ENCODE results near the gene GMDS. TPM values are rescaled to one million over a fixed set of nuclear protein-coding genes. Genes with fewer than 3 reads are reported as not detected.

GMDS gene
- total and polyA plus RNA-seq, 2 experiments from 2014 or later: 30.1 to 36.5 TPM

DNA sequence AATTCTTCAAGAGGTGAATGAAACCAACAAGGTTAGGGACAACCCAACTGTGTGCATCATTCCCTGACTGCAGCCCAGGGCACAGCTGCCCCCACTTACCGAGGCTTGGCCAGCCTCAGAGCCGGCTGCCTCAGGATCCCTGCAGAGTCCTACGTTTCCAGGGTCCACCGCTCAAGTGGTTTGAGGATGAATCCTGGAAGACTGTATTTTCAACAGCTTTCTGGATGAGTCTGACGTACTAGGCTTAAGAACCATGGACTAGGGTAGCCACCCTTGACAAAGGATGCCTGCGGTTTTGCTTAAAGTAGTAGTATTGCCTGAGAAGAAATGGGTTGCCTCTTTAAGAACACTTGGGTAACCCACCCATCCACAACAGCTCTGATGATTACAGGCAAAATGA lies 534.3 kb downstream of the GMDS start:
- H3K9me3 Mint-ChIP-seq: no peaks in the 10 kb centered on the region
- no peaks in the 10 kb centered on the region for H3K36me3 ChIP-seq (ENCODE audit: insufficient read depth)
- H3F3A ChIP-seq (replicated peaks; ENCODE audit: low read depth): no peaks in the 10 kb centered on the region
- TF ChIP-seq EZH2 (IDR thresholded peaks at IDR 0.05; ENCODE audit: low read depth, unreplicated experiment) (no peak), ZNF114 (CRISPR knock-in tag; IDR thresholded peaks at IDR 0.05) (no peak), JUNB (IDR thresholded peaks at IDR 0.05; ENCODE audit: unreplicated experiment) (no peak), EZH2phosphoT487 (IDR thresholded peaks at IDR 0.05; ENCODE audit: unreplicated experiment) (no peak), ZNF331 (CRISPR knock-in tag; IDR thresholded peaks at IDR 0.05; ENCODE audit: low read depth) (no peak), POLR2AphosphoS5 (IDR thresholded peaks at IDR 0.05; ENCODE audit: low read depth) (no peak), NANOG (IDR thresholded peaks at IDR 0.05; ENCODE audit: borderline replicate concordance) (no peak), CREB1 (CRISPR knock-in tag; IDR thresholded peaks at IDR 0.05; ENCODE audit: low read depth) (no peak), STAT1 (IDR thresholded peaks at IDR 0.05; ENCODE audit: unreplicated experiment) (no peak)
- TF ChIP-seq, protein P1, sequence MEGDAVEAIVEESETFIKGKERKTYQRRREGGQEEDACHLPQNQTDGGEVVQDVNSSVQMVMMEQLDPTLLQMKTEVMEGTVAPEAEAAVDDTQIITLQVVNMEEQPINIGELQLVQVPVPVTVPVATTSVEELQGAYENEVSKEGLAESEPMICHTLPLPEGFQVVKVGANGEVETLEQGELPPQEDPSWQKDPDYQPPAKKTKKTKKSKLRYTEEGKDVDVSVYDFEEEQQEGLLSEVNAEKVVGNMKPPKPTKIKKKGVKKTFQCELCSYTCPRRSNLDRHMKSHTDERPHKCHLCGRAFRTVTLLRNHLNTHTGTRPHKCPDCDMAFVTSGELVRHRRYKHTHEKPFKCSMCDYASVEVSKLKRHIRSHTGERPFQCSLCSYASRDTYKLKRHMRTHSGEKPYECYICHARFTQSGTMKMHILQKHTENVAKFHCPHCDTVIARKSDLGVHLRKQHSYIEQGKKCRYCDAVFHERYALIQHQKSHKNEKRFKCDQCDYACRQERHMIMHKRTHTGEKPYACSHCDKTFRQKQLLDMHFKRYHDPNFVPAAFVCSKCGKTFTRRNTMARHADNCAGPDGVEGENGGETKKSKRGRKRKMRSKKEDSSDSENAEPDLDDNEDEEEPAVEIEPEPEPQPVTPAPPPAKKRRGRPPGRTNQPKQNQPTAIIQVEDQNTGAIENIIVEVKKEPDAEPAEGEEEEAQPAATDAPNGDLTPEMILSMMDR (conservative IDR thresholded peaks at IDR 0.05; ENCODE audit: low read depth in 2 of 2): no peak
- TF ChIP-seq, protein P2, sequence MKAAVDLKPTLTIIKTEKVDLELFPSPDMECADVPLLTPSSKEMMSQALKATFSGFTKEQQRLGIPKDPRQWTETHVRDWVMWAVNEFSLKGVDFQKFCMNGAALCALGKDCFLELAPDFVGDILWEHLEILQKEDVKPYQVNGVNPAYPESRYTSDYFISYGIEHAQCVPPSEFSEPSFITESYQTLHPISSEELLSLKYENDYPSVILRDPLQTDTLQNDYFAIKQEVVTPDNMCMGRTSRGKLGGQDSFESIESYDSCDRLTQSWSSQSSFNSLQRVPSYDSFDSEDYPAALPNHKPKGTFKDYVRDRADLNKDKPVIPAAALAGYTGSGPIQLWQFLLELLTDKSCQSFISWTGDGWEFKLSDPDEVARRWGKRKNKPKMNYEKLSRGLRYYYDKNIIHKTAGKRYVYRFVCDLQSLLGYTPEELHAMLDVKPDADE (IDR thresholded peaks at IDR 0.05): no peak
- TF ChIP-seq, protein P3, sequence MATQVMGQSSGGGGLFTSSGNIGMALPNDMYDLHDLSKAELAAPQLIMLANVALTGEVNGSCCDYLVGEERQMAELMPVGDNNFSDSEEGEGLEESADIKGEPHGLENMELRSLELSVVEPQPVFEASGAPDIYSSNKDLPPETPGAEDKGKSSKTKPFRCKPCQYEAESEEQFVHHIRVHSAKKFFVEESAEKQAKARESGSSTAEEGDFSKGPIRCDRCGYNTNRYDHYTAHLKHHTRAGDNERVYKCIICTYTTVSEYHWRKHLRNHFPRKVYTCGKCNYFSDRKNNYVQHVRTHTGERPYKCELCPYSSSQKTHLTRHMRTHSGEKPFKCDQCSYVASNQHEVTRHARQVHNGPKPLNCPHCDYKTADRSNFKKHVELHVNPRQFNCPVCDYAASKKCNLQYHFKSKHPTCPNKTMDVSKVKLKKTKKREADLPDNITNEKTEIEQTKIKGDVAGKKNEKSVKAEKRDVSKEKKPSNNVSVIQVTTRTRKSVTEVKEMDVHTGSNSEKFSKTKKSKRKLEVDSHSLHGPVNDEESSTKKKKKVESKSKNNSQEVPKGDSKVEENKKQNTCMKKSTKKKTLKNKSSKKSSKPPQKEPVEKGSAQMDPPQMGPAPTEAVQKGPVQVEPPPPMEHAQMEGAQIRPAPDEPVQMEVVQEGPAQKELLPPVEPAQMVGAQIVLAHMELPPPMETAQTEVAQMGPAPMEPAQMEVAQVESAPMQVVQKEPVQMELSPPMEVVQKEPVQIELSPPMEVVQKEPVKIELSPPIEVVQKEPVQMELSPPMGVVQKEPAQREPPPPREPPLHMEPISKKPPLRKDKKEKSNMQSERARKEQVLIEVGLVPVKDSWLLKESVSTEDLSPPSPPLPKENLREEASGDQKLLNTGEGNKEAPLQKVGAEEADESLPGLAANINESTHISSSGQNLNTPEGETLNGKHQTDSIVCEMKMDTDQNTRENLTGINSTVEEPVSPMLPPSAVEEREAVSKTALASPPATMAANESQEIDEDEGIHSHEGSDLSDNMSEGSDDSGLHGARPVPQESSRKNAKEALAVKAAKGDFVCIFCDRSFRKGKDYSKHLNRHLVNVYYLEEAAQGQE (IDR thresholded peaks at IDR 0.05; ENCODE audit: unreplicated experiment): no peak
- TF ChIP-seq, protein P4, sequence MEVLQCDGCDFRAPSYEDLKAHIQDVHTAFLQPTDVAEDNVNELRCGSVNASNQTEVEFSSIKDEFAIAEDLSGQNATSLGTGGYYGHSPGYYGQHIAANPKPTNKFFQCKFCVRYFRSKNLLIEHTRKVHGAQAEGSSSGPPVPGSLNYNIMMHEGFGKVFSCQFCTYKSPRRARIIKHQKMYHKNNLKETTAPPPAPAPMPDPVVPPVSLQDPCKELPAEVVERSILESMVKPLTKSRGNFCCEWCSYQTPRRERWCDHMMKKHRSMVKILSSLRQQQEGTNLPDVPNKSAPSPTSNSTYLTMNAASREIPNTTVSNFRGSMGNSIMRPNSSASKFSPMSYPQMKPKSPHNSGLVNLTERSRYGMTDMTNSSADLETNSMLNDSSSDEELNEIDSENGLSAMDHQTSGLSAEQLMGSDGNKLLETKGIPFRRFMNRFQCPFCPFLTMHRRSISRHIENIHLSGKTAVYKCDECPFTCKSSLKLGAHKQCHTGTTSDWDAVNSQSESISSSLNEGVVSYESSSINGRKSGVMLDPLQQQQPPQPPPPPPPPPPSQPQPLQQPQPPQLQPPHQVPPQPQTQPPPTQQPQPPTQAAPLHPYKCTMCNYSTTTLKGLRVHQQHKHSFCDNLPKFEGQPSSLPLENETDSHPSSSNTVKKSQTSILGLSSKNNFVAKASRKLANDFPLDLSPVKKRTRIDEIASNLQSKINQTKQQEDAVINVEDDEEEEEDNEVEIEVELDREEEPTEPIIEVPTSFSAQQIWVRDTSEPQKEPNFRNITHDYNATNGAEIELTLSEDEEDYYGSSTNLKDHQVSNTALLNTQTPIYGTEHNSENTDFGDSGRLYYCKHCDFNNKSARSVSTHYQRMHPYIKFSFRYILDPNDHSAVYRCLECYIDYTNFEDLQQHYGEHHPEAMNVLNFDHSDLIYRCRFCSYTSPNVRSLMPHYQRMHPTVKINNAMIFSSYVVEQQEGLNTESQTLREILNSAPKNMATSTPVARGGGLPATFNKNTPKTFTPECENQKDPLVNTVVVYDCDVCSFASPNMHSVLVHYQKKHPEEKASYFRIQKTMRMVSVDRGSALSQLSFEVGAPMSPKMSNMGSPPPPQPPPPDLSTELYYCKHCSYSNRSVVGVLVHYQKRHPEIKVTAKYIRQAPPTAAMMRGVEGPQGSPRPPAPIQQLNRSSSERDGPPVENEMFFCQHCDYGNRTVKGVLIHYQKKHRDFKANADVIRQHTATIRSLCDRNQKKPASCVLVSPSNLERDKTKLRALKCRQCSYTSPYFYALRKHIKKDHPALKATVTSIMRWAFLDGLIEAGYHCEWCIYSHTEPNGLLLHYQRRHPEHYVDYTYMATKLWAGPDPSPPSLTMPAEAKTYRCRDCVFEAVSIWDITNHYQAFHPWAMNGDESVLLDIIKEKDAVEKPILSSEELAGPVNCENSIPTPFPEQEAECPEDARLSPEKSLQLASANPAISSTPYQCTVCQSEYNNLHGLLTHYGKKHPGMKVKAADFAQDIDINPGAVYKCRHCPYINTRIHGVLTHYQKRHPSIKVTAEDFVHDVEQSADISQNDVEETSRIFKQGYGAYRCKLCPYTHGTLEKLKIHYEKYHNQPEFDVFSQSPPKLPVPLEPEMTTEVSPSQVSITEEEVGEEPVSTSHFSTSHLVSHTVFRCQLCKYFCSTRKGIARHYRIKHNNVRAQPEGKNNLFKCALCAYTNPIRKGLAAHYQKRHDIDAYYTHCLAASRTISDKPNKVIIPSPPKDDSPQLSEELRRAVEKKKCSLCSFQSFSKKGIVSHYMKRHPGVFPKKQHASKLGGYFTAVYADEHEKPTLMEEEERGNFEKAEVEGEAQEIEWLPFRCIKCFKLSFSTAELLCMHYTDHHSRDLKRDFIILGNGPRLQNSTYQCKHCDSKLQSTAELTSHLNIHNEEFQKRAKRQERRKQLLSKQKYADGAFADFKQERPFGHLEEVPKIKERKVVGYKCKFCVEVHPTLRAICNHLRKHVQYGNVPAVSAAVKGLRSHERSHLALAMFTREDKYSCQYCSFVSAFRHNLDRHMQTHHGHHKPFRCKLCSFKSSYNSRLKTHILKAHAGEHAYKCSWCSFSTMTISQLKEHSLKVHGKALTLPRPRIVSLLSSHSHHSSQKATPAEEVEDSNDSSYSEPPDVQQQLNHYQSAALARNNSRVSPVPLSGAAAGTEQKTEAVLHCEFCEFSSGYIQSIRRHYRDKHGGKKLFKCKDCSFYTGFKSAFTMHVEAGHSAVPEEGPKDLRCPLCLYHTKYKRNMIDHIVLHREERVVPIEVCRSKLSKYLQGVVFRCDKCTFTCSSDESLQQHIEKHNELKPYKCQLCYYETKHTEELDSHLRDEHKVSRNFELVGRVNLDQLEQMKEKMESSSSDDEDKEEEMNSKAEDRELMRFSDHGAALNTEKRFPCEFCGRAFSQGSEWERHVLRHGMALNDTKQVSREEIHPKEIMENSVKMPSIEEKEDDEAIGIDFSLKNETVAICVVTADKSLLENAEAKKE (CRISPR knock-in tag; IDR thresholded peaks at IDR 0.05): no peak
- H3K9me2 ChIP-seq (ENCODE audit: insufficient read depth): no peaks in the 10 kb centered on the region
- no peaks in the 10 kb centered on the region for H3K4me1 ChIP-seq (ENCODE audit: insufficient read depth)
- H3K4me2 ChIP-seq: no peak overlapping the region
- no peaks in the 10 kb centered on the region for H3K79me2 ChIP-seq (replicated peaks; ENCODE audit: insufficient read depth)
- H3K27me3 ChIP-seq (ENCODE audit: insufficient read depth): no peaks in the 10 kb centered on the region
- no peak overlapping the region for H3K27ac Mint-ChIP-seq
- DNase-seq (ENCODE audit: low spot score) (no peak), ATAC-seq (no peak)
- no peak overlapping the region for H2AFZ ChIP-seq
- no peaks in the 10 kb centered on the region for H3K27me3 Mint-ChIP-seq (ENCODE audit: insufficient read depth, low read depth, poor library complexity)
- 0 out of 3 replicates have a peak, but pooled peaks cover 2% of the 10 kb centered on the region for H3K4me1 Mint-ChIP-seq
- no peak overlapping the region for H3K4me3 ChIP-seq
- no peak overlapping the region for H3K27ac ChIP-seq (ENCODE audit: low read depth)
- no peaks in the 10 kb centered on the region for H4K20me1 ChIP-seq (replicated peaks; ENCODE audit: insufficient read depth)
- H3K4me3 Mint-ChIP-seq: no peak overlapping the region
- no peaks in the 10 kb centered on the region for H3K36me3 Mint-ChIP-seq (ENCODE audit: low read depth)
